Upper lobe of left lung (tissue), 4 donors: ENCODE data around the gene BATF.

Experiments
- POLR2A ChIP-seq, 4 donors: fragments of 450-650 bp; IDR thresholded peaks; one replicate each; pipeline ENCODE4 v1.5.1; 2016 to 2017; ENCODE audit warnings: antibody characterized with exemption in 4 of 4, mild to moderate bottlenecking in 2 of 4
- TF ChIP-seq, protein P1 (sequence below), 6 experiments: fragments of 450-650 bp in 4 of 6; fragments of 200-600 bp in 2 of 6; sonication (generic) in 2 of 6; IDR thresholded peaks; one replicate each; pipeline ENCODE4 v1.5.1; 2016 to 2019; ENCODE audit warnings: antibody characterized with exemption in 6 of 6

- no peak for TF ChIP-seq POLR2A (IDR thresholded peaks at IDR 0.05)
- TF ChIP-seq, protein P1, sequence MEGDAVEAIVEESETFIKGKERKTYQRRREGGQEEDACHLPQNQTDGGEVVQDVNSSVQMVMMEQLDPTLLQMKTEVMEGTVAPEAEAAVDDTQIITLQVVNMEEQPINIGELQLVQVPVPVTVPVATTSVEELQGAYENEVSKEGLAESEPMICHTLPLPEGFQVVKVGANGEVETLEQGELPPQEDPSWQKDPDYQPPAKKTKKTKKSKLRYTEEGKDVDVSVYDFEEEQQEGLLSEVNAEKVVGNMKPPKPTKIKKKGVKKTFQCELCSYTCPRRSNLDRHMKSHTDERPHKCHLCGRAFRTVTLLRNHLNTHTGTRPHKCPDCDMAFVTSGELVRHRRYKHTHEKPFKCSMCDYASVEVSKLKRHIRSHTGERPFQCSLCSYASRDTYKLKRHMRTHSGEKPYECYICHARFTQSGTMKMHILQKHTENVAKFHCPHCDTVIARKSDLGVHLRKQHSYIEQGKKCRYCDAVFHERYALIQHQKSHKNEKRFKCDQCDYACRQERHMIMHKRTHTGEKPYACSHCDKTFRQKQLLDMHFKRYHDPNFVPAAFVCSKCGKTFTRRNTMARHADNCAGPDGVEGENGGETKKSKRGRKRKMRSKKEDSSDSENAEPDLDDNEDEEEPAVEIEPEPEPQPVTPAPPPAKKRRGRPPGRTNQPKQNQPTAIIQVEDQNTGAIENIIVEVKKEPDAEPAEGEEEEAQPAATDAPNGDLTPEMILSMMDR (IDR thresholded peaks at IDR 0.05) = no peak
Measured at GRCh38 chr14:75513911-75514672, 8.2 kb upstream of the BATF start.
